Right lung (tissue), 5 donors: Measurements from ENCODE around the gene TEDC2. TPM values are rescaled to one million over a fixed set of nuclear protein-coding genes. Genes with fewer than 3 reads are reported as not detected.

Experiments used
- DNase-seq, 2 donors: peaks; one replicate each; pipeline ENCODE4 v3.0.0-alpha.2; 2013
- polyA plus RNA-seq, 5 donors: library from polyadenylated mRNA; unstranded; fragments of 120-200 nt; gene quantifications; one replicate each; pipeline versions ENCODE4 v1.2.1 to v1.2.3, GENCODE V29; 2013; ENCODE audit warnings: inconsistent platforms in 1 of 5, low replicate concordance in 1 of 5; ENCODE audit not compliant: insufficient read length in 5 of 5, insufficient read depth in 1 of 5

The TEDC2 gene
- polyA plus RNA-seq, 5 donors, result 6.2 to 11.9 (median 8.0) TPM

- DNase-seq, result no peak
These were observed 4.4 kb downstream of the TEDC2 start for GRCh38 chr16:2464333-2464732.

DNA sequence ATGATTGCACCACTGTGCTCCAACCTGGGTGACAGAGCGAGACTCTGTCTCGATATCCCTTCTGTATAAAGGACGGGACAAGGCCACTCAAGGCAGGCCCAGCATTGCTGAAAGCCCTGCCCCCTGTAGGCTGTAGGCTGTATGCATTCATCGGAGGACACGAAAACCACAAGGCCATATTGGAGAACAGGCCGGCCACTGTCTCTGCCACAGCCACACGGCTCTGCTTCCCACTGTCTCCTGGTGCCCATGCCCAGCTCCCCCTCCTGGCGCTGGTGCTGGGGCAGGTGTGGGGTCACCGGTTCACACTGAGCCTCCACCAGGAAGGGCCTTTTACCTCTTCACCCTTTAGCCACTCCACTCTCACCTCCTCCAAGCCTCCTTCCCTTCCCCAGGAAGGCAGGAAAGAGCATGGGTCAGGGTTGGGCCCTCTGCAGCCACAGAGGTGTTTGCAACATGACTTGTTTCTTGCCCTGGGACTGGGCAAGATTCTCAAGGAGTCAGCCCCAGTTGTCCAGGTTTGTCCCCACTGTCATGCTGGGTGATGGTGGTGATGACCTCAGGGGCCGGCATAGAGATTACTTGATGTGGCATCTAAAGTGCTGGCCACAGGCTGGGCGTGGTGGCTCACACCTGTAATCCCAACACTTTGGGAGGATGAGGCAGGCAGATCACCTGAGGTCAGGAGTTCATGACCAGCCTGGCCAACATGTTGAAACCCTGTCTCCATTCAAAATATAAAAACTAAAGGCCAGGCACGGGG, 5.9 kb downstream of the TEDC2 start:
- no peak for DNase-seq

GRCh38 chr16:2466667-2467527, 7.0 kb downstream of the TEDC2 start:
- no peak for DNase-seq

GRCh38 chr16:2467528-2468232, 7.8 kb downstream of the TEDC2 start:
- peak; percentile 86 for DNase-seq

GRCh38 chr16:2468233-2468724, 8.4 kb downstream of the TEDC2 start:
- peak in 1 of 2 donors; percentile 42 for DNase-seq

- peak in 1 of 2 donors; percentile 55 for DNase-seq
These were observed 9.0 kb downstream of the TEDC2 start for GRCh38 chr16:2468725-2469398.

DNA sequence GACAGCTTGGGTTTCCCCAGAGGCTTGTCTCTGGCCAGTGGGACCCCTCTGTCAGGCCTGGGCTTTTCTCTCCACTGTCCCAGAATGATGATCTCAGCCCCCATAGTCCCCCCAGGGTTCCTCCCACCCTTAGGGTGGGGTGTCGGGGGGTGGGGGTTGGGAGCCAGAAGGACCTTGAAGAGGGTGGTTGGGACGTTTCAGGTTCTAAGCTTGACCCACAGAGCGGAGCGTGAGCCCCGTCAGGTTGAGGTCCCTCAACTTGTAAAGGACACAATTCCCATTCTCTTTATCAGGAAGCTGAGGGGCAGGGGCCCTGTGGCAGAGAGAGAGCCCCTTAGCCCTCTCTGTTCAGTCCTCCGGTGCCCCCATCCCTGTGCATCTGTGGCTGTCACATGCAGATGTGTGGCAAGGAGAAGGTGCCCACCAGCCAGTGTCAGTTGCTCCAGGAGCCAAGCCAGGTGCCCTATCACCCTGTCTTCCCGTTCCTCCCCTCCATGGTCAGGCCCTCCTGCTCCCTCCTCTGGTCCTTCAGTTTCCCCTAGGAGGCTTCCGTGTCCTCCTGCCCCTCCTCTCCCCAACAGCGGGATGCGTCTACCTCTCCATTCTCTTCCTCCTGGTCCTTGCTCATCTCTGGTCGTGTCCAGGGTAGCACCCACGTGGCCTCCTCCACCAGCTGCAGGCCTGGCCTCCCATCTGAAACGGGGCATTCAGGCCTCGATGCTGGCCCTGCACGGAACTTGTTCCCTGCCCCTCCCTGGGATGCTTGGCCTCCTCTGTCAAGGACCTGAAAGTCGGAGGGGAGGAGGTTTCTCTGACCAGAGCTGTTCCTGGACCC, 9.7 kb downstream of the TEDC2 start:
- DNase-seq, result no peak

GRCh38 chr16:2470234-2470601, 10.3 kb downstream of the TEDC2 start:
- DNase-seq, result no peak

GRCh38 chr16:2470603-2471015, 10.7 kb downstream of the TEDC2 start:
- DNase-seq, result no peak

GRCh38 chr16:2471016-2471652, 11.2 kb downstream of the TEDC2 start, which contains the start of gene NTN3:
NTN3 (plus strand) TSS chr16:2471297; CDS start chr16:2471702, 405 bp downstream.
- peak; percentile 81 to 86 for DNase-seq

DNA sequence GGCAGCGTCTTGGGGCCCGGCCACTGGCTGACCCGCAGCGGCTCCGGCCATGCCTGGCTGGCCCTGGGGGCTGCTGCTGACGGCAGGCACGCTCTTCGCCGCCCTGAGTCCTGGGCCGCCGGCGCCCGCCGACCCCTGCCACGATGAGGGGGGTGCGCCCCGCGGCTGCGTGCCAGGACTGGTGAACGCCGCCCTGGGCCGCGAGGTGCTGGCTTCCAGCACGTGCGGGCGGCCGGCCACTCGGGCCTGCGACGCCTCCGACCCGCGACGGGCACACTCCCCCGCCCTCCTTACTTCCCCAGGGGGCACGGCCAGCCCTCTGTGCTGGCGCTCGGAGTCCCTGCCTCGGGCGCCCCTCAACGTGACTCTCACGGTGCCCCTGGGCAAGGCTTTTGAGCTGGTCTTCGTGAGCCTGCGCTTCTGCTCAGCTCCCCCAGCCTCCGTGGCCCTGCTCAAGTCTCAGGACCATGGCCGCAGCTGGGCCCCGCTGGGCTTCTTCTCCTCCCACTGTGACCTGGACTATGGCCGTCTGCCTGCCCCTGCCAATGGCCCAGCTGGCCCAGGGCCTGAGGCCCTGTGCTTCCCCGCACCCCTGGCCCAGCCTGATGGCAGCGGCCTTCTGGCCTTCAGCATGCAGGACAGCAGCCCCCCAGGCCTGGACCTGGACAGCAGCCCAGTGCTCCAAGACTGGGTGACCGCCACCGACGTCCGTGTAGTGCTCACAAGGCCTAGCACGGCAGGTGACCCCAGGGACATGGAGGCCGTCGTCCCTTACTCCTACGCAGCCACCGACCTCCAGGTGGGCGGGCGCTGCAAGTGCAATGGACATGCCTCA, 12.0 kb downstream of the TEDC2 start:
- DNase-seq, result no peak

DNA sequence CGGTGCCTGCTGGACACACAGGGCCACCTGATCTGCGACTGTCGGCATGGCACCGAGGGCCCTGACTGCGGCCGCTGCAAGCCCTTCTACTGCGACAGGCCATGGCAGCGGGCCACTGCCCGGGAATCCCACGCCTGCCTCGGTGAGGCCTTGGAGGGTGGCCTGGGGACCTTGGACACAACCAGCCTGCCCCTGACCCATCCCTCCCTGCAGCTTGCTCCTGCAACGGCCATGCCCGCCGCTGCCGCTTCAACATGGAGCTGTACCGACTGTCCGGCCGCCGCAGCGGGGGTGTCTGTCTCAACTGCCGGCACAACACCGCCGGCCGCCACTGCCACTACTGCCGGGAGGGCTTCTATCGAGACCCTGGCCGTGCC, 12.6 kb downstream of the TEDC2 start:
- no peak for DNase-seq

GRCh38 chr16:2472885-2473445, 13.1 kb downstream of the TEDC2 start:
- no peak for DNase-seq

DNA sequence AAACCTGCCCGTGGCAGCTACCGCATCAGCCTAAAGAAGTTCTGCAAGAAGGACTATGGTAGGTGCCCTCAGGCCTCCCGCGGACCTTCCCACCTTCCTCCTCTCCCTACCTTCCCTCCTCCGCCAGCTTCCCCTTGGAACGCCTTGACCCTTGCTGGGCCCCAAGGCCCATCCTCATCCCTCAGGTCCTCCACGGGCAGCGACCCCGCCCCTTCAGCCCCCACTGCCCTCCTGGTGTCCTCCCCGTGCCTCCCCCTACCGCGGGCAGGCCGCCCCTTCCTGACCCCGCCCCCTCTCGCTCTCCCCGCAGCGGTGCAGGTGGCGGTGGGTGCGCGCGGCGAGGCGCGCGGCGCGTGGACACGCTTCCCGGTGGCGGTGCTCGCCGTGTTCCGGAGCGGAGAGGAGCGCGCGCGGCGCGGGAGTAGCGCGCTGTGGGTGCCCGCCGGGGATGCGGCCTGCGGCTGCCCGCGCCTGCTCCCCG, 13.6 kb downstream of the TEDC2 start:
- no peak for DNase-seq

- no peak for DNase-seq
These were observed 14.3 kb downstream of the TEDC2 start for GRCh38 chr16:2473999-2474876.

- DNase-seq, result peak; percentile 86 to 90
These were observed 15.0 kb downstream of the TEDC2 start, which contains the start of gene TBC1D24 for GRCh38 chr16:2474877-2475412. TBC1D24 (plus strand) TSS chr16:2475127; CDS start chr16:2496149, 21,022 bp downstream.
